Activated B cell treated with CpG ODN at 0.5 μM for 24 hours (primary cell): ENCODE data around the gene DESI1. TPM values are rescaled to one million over a fixed set of nuclear protein-coding genes. Genes with fewer than 3 reads are reported as not detected.

ENCODE experiments used
- ATAC-seq: fragments of 200-7000 bp; cut with Tn5 transposase; one replicate; pipeline ENCODE4 v1.10.0; 2021; ENCODE audit warnings: low read depth, mild to moderate bottlenecking, moderate library complexity
- CTCF ChIA-PET: fragments of 350-600 bp; sonication (Branson Sonifier 250); formaldehyde crosslinking; loops from one replicate; lab custom pipeline; 2021; ENCODE audit warnings: antibody characterized with exemption; lab: Charles Lee
- POLR2A ChIA-PET: fragments of 350-600 bp; sonication (Branson Sonifier 250); formaldehyde crosslinking; loops from one replicate; lab custom pipeline; 2021; ENCODE audit warnings: antibody characterized with exemption; lab: Charles Lee
- DNase-seq: peaks from one replicate; pipeline ENCODE4 v3.0.0; 2022
- H3K27ac Mint-ChIP-seq: one replicate; pipeline ENCODE4 v1.8.0; 2020; ENCODE audit warnings: mixed read lengths
- H3K27me3 Mint-ChIP-seq: one replicate; pipeline ENCODE4 v1.8.0; 2021; ENCODE audit warnings: mixed read lengths
- H3K36me3 Mint-ChIP-seq: one replicate; pipeline ENCODE4 v1.8.0; 2021; ENCODE audit warnings: low read depth, mixed read lengths
- H3K4me1 Mint-ChIP-seq: one replicate; pipeline ENCODE4 v1.8.0; 2021; ENCODE audit warnings: mixed read lengths
- H3K4me3 Mint-ChIP-seq: one replicate; pipeline ENCODE4 v1.8.0; 2020; ENCODE audit warnings: mild to moderate bottlenecking, mixed read lengths
- H3K9me3 Mint-ChIP-seq: one replicate; pipeline ENCODE4 v1.8.0; 2020; ENCODE audit warnings: mixed read lengths
- CTCF ChIP-seq: fragments of 200-600 bp; IDR thresholded peaks from one replicate; pipeline ENCODE4 v1.8.0; 2022; ENCODE audit warnings: antibody characterized with exemption, mild to moderate bottlenecking
- intact Hi-C: fragments of 100-400 bp; cut with micrococcal nuclease; formaldehyde crosslinking; loops from one replicate; pipeline ENCODE4 v1.15.1; 2024
- total RNA-seq: library from RNA; stranded (reverse); gene quantifications from 2 replicates; pipeline ENCODE4 v1.2.3, GENCODE V29; 2022

DESI1 gene
- total RNA-seq, 1 donor from 2014 or later: 49.5 TPM

- no peak overlapping the region for H3K27ac Mint-ChIP-seq
- no peaks in the 10 kb centered on the region for H3K27me3 Mint-ChIP-seq
- ATAC-seq: no peak
- no peaks in the 10 kb centered on the region for H3K9me3 Mint-ChIP-seq
- H3K36me3 Mint-ChIP-seq: peaks cover 25% of the 10 kb centered on the region
- TF ChIP-seq CTCF: no peak
- intact Hi-C loops: no loop called here
- no peak overlapping the region for H3K4me3 Mint-ChIP-seq
- DNase-seq: no peak
- H3K4me1 Mint-ChIP-seq: peaks cover 11% of the 10 kb centered on the region
- ChIA-PET POLR2A (no interaction called here), CTCF (no interaction called here)
Measured at GRCh38 chr22:41584881-41585280, 36.0 kb downstream of the DESI1 start.

GRCh38 chr22:41582694-41583093 lies 38.1 kb downstream of the DESI1 start:
- no peak for TF ChIP-seq CTCF
- no peaks in the 10 kb centered on the region for H3K4me1 Mint-ChIP-seq
- H3K36me3 Mint-ChIP-seq: peaks cover 34% of the 10 kb centered on the region
- no peaks in the 10 kb centered on the region for H3K27me3 Mint-ChIP-seq
- H3K27ac Mint-ChIP-seq: no peak overlapping the region
- intact Hi-C loops: no loop called here
- DNase-seq (no peak), ATAC-seq (no peak)
- CTCF ChIA-PET: no interaction called here
- POLR2A ChIA-PET: no interaction called here
- no peaks in the 10 kb centered on the region for H3K9me3 Mint-ChIP-seq
- H3K4me3 Mint-ChIP-seq: no peak overlapping the region

GRCh38 chr22:41579997-41580355 lies 40.9 kb downstream of the DESI1 start:
- CTCF ChIA-PET: no interaction called here
- no peak overlapping the region for H3K4me3 Mint-ChIP-seq
- H3K27me3 Mint-ChIP-seq: no peaks in the 10 kb centered on the region
- ATAC-seq: no peak
- H3K9me3 Mint-ChIP-seq: no peaks in the 10 kb centered on the region
- no peak for DNase-seq
- POLR2A ChIA-PET: no interaction called here
- H3K4me1 Mint-ChIP-seq: no peaks in the 10 kb centered on the region
- H3K27ac Mint-ChIP-seq: no peak overlapping the region
- no peak for TF ChIP-seq CTCF
- H3K36me3 Mint-ChIP-seq: peaks cover 33% of the 10 kb centered on the region
- intact Hi-C loops: no loop called here

- TF ChIP-seq CTCF: no peak
- ATAC-seq (no peak), DNase-seq (no peak)
- POLR2A ChIA-PET: no interaction called here
- Mint-ChIP-seq H3K36me3 (peaks cover 29% of the 10 kb centered on the region), H3K4me1 (no peaks in the 10 kb centered on the region), H3K27ac (no peak overlapping the region), H3K9me3 (no peaks in the 10 kb centered on the region), H3K4me3 (no peak overlapping the region), H3K27me3 (no peaks in the 10 kb centered on the region)
- intact Hi-C loops: no loop called here
- CTCF ChIA-PET: no interaction called here
Measured at GRCh38 chr22:41579297-41579996, 41.4 kb downstream of the DESI1 start.

GRCh38 chr22:41578818-41579217 lies 42.0 kb downstream of the DESI1 start:
- ChIA-PET CTCF (no interaction called here), POLR2A (interaction anchor here (0.6 kb wide), 1 partner anchor 12 kb away, joined by 3 read pairs; no protein-coding TSS in a partner anchor)
- Mint-ChIP-seq H3K36me3 (peaks cover 29% of the 10 kb centered on the region), H3K9me3 (no peaks in the 10 kb centered on the region), H3K4me1 (no peaks in the 10 kb centered on the region), H3K4me3 (no peak overlapping the region), H3K27me3 (no peaks in the 10 kb centered on the region), H3K27ac (no peak overlapping the region)
- no peak for DNase-seq
- TF ChIP-seq CTCF: no peak
- intact Hi-C loops: no loop called here
- ATAC-seq: no peak
